Measurements from ENCODE around the gene LASP1NB.
"Not testable (repeated sequence)": the region's sequence is repeated elsewhere in the genome, so short reads cannot be mapped to it uniquely, and the experiment has no call there.

Gene LASP1NB

DNA sequence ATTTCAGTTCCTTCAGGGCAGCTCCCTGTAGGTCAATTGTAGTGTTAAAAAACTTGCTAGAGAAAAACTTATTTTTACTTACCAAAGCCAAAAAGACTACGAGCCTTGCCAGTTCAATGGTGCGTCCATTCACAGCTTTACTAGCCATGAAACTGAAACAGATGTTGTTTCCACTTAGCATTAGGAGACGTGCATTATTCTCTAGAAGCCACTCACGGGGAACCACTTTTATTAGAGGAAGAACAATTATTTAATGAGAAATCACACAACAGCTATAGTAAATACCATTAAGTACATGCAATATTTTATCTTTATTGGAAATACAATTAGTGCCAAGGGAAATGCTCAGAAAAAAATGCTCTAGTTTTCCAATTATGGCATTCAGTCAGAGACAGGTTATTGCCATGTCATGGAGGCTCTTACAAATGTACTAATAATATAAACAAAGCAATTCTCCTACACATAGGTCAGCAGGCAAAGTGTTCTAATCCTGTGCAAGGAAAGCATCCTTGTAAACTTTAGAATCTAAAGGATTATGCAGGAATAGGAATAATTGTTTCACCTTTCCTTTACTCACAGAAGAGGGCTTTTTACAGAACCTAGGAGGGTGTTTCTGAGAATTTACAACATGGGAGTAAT lies 17.4 kb downstream of the LASP1NB start:
- Histone ChIP-seq H3K9ac (ENCODE audit: low read depth, low read length) (no peak overlapping the region), H3K9me3 (ENCODE audit: control insufficient read depth, insufficient read depth, low read length) (no peaks in the 10 kb centered on the region), H3K27me3 (ENCODE audit: control insufficient read depth, insufficient read depth, low read length) (no peaks in the 10 kb centered on the region), H3K4me1 (ENCODE audit: control insufficient read depth, insufficient read depth, low read length) (0 out of 2 replicates have a peak, but pooled peaks cover 4% of the 10 kb centered on the region), H3K4me3 (ENCODE audit: low read depth, low read length) (no peak overlapping the region), H3K36me3 (ENCODE audit: control insufficient read depth, insufficient read depth, low read length) (no peaks in the 10 kb centered on the region), H3K27ac (ENCODE audit: low read depth, low read length) (no peak overlapping the region)

DNA sequence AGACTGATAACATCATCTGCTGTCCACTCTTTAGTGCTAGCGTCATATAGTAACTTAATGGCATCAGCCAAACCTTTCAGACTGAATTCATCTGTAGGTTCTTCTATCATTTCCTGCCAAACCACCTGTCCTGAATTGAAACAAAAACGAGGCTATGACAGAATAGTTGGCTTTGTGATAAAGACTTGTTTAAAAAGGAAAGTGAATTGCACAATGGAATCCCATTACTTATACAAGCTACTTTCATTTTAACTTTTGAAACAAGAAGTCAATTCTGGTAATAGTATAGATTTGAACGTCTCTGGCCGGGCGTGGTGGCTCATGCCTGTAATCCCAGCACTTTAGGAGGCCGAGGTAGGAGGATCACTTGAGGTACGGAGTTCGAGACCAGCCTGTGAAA lies 18.2 kb downstream of the LASP1NB start:
- Histone ChIP-seq H3K4me1 (ENCODE audit: control insufficient read depth, insufficient read depth, low read length) (0 out of 2 replicates have a peak, but pooled peaks cover under 1% of the 10 kb centered on the region), H3K27ac (ENCODE audit: low read depth, low read length) (no peak overlapping the region), H3K27me3 (ENCODE audit: control insufficient read depth, insufficient read depth, low read length) (no peaks in the 10 kb centered on the region), H3K4me3 (ENCODE audit: low read depth, low read length) (no peak overlapping the region), H3K9me3 (ENCODE audit: control insufficient read depth, insufficient read depth, low read length) (no peaks in the 10 kb centered on the region), H3K36me3 (ENCODE audit: control insufficient read depth, insufficient read depth, low read length) (no peaks in the 10 kb centered on the region), H3K9ac (ENCODE audit: low read depth, low read length) (no peak overlapping the region)

DNA sequence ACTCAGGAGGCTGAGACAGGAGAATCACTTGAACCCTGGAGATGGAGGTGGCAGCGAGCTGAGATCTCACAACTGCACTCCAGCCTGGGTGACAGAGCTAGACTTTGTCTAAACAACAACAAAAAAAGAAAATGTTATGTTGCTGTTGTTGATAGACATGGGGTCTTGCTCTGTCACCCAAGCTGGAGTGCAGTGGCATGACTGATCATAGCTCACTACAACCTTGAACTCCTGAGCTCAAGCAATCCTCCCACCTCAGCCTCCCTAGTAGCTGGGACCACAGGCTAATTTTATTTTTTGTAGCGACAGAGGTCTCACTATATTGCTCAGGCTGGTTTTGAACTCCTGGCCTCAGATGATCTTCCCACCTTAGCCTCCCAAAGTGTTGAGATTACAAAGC lies 21.8 kb downstream of the LASP1NB start:
- H3K9ac ChIP-seq (ENCODE audit: low read depth, low read length): no peak overlapping the region
- no peaks in the 10 kb centered on the region for H3K27me3 ChIP-seq (ENCODE audit: control insufficient read depth, insufficient read depth, low read length)
- no peaks in the 10 kb centered on the region for H3K9me3 ChIP-seq (ENCODE audit: control insufficient read depth, insufficient read depth, low read length)
- no peak overlapping the region for H3K27ac ChIP-seq (ENCODE audit: low read depth, low read length)
- no peaks in the 10 kb centered on the region for H3K4me1 ChIP-seq (ENCODE audit: control insufficient read depth, insufficient read depth, low read length)
- H3K36me3 ChIP-seq (ENCODE audit: control insufficient read depth, insufficient read depth, low read length): no peaks in the 10 kb centered on the region
- no peak overlapping the region for H3K4me3 ChIP-seq (ENCODE audit: low read depth, low read length)

DNA sequence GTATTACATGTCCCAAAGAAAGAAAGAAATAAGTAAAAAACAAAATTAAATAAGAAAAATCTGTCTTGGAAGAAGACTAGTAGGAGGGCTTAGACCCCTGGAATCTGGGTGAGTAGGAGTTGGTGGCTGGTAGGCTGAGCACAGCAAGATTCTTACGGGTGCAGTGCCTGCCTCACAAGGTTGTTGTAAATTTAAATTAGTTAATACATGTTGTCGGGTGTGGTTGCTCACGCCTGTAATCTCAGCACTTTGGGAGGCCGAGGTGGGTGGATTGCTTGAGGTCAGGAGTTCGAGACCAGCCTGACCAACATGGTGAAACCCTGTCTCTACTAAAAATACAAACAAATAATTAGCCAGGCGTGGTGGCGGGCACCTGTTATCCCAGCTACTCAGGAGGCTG lies 28.4 kb downstream of the LASP1NB start:
- not testable (repeated sequence) for H3K4me3 ChIP-seq (ENCODE audit: low read depth, low read length); H3K27me3 ChIP-seq (ENCODE audit: control insufficient read depth, insufficient read depth, low read length); H3K36me3 ChIP-seq (ENCODE audit: control insufficient read depth, insufficient read depth, low read length); H3K9ac ChIP-seq (ENCODE audit: low read depth, low read length); H3K9me3 ChIP-seq (ENCODE audit: control insufficient read depth, insufficient read depth, low read length); H3K4me1 ChIP-seq (ENCODE audit: control insufficient read depth, insufficient read depth, low read length); H3K27ac ChIP-seq (ENCODE audit: low read depth, low read length)

DNA sequence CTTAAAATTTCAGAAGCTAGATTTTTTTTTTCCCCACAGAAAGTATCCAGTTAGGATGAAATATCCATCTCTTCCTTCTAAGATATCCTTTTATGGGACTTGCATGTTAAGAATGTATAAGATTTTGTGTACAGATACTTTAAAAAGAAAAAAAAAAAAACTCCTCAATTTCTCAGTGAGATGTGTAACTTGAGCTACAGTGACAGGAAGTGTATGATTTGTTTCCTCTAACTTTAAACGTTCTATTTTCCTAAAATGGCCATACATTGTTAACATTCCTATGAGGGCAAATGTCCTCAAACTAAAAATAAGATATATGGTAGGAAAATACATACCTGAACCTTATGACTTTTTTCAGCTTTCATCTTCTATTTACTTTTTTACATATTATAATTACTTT lies 32.9 kb downstream of the LASP1NB start:
- Histone ChIP-seq H3K4me1 (ENCODE audit: control insufficient read depth, insufficient read depth, low read length) (no peaks in the 10 kb centered on the region), H3K36me3 (ENCODE audit: control insufficient read depth, insufficient read depth, low read length) (no peaks in the 10 kb centered on the region), H3K9ac (ENCODE audit: low read depth, low read length) (no peak overlapping the region), H3K27me3 (ENCODE audit: control insufficient read depth, insufficient read depth, low read length) (no peaks in the 10 kb centered on the region), H3K27ac (ENCODE audit: low read depth, low read length) (no peak overlapping the region), H3K9me3 (ENCODE audit: control insufficient read depth, insufficient read depth, low read length) (no peaks in the 10 kb centered on the region), H3K4me3 (ENCODE audit: low read depth, low read length) (no peak overlapping the region)

DNA sequence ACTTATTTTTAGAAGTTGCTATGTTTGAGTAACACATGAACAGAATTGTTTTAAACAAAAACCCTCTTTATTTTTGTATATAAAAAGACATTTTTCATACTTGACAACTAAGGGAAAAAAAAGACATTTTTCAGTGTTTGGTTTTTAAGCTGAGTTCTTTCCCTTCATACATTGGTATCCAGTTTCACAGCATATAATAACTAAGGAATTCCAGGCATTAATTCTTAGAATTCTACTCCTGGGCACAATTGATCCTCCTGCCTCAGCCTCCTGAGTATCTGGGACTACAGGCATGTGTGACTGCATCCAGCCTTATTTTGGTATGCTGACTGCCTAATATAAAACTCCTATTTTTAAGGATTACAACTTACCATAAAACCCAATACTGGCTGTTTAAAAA lies 33.3 kb downstream of the LASP1NB start:
- Histone ChIP-seq H3K27me3 (ENCODE audit: control insufficient read depth, insufficient read depth, low read length) (no peaks in the 10 kb centered on the region), H3K4me3 (ENCODE audit: low read depth, low read length) (no peak overlapping the region), H3K9ac (ENCODE audit: low read depth, low read length) (no peak overlapping the region), H3K9me3 (ENCODE audit: control insufficient read depth, insufficient read depth, low read length) (no peaks in the 10 kb centered on the region), H3K4me1 (ENCODE audit: control insufficient read depth, insufficient read depth, low read length) (no peaks in the 10 kb centered on the region), H3K27ac (ENCODE audit: low read depth, low read length) (no peak overlapping the region), H3K36me3 (ENCODE audit: control insufficient read depth, insufficient read depth, low read length) (no peaks in the 10 kb centered on the region)

DNA sequence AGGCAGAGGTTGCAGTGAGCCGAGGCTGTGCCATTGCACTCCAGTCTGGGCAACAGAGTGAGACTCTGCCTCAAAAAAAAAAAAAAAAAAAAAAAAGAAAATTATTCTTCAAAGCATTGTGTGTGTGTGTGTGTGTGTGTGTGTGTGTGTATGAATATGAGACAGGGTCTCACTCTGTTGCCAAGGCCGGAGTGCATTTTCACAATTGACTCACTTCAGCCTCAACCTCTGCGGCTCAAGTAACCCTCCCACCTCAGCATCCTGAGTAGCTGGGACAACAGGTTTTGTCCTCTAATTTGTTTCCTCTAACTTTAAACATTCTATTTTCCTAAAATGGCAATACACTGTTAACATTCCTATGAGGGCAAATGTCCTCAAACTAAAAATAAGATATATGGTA lies 34.1 kb downstream of the LASP1NB start:
- no peaks in the 10 kb centered on the region for H3K27me3 ChIP-seq (ENCODE audit: control insufficient read depth, insufficient read depth, low read length)
- no peak overlapping the region for H3K9ac ChIP-seq (ENCODE audit: low read depth, low read length)

DNA sequence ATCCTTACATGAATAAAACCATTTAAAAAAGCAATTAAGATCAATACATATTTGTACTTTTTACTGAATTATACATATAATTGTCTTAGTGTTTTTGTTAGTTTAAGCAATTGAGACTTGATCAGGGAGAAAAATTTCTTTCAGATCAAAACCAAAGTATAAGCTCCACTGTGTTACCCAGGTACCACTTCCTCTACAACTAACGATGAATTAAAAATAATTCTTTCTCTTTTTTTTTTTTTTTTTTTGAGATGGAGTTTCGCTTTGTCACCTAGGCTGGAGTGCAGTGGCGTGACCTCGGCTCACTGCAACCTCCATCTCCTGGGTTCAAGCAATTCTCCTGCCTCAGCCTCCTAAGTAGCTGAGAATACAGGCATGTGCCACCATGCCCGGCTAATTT lies 35.0 kb downstream of the LASP1NB start:
- H3K4me3 ChIP-seq (ENCODE audit: low read depth, low read length): no peak overlapping the region
- no peak overlapping the region for H3K9ac ChIP-seq (ENCODE audit: low read depth, low read length)
- no peak overlapping the region for H3K27ac ChIP-seq (ENCODE audit: low read depth, low read length)
- H3K36me3 ChIP-seq (ENCODE audit: control insufficient read depth, insufficient read depth, low read length): no peaks in the 10 kb centered on the region
- H3K4me1 ChIP-seq (ENCODE audit: control insufficient read depth, insufficient read depth, low read length): no peaks in the 10 kb centered on the region
- no peaks in the 10 kb centered on the region for H3K9me3 ChIP-seq (ENCODE audit: control insufficient read depth, insufficient read depth, low read length)
- H3K27me3 ChIP-seq (ENCODE audit: control insufficient read depth, insufficient read depth, low read length): no peaks in the 10 kb centered on the region

More for the DNA sequence above, 34.1 kb downstream of the LASP1NB start:
- no peaks in the 10 kb centered on the region for H3K9me3 ChIP-seq (ENCODE audit: control insufficient read depth, insufficient read depth, low read length)
- H3K36me3 ChIP-seq (ENCODE audit: control insufficient read depth, insufficient read depth, low read length): no peaks in the 10 kb centered on the region
- H3K4me3 ChIP-seq (ENCODE audit: low read depth, low read length): no peak overlapping the region
- no peak overlapping the region for H3K27ac ChIP-seq (ENCODE audit: low read depth, low read length)
- no peaks in the 10 kb centered on the region for H3K4me1 ChIP-seq (ENCODE audit: control insufficient read depth, insufficient read depth, low read length)

DNA sequence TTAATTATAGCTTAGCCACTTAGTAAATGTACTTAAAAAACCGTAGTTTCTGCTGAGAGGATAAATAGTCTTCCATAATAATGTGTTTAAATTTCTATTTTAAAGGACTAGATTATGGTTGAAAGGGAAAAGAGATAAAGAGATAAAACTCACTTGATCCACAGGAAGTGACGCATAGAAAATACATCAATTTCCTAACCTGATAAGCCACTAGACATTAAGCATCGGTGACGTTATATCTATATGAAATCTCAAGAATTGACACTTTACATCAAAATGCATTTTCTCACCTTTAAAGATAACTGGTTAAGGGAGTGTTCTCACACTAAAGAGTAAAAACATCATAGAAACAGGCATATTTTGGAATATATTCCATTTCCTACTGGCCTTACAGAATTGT lies 36.0 kb downstream of the LASP1NB start:
- H3K27me3 ChIP-seq (ENCODE audit: control insufficient read depth, insufficient read depth, low read length): no peaks in the 10 kb centered on the region
- no peak overlapping the region for H3K27ac ChIP-seq (ENCODE audit: low read depth, low read length)
- no peaks in the 10 kb centered on the region for H3K9me3 ChIP-seq (ENCODE audit: control insufficient read depth, insufficient read depth, low read length)
- H3K4me3 ChIP-seq (ENCODE audit: low read depth, low read length): no peak overlapping the region
- no peak overlapping the region for H3K9ac ChIP-seq (ENCODE audit: low read depth, low read length)
- no peaks in the 10 kb centered on the region for H3K4me1 ChIP-seq (ENCODE audit: control insufficient read depth, insufficient read depth, low read length)
- no peaks in the 10 kb centered on the region for H3K36me3 ChIP-seq (ENCODE audit: control insufficient read depth, insufficient read depth, low read length)

DNA sequence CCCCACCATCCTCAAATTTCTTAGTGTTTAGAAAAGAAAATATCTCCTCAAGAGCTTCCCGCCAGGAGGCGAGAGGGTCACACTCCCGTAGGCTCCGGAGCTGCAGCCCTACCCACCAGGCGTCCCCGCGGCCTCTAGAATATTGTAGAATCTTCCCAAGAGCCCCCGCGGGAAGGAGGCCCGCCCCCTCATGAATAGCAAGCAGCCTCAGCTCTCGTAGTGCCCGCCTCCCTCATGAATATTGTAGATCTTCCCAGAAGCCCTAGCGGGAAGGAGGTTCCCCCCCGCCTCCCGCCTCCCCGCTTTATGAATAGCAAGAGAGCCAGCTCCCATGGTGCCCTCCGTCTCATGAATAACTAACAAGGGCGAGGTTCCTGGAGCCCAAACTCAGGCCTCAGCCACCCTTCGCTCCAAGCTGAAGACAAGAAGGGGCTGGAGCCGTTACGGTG lies 41.9 kb downstream of the LASP1NB start, which contains the start of gene FBXO47:
Gene FBXO47 (minus strand): TSS at position 114 of the 449 bp plus-strand sequence. CDS start 4,378 bp downstream, outside the sequence.
- Histone ChIP-seq H3K27ac (ENCODE audit: low read depth, low read length) (no peak within 1 kb of the TSS), H3K36me3 (ENCODE audit: control insufficient read depth, insufficient read depth, low read length) (no peaks in the 10 kb centered on the region), H3K27me3 (ENCODE audit: control insufficient read depth, insufficient read depth, low read length) (no peaks in the 10 kb centered on the region), H3K4me3 (ENCODE audit: low read depth, low read length) (peak within 1 kb of the TSS; percentile 40), H3K4me1 (ENCODE audit: control insufficient read depth, insufficient read depth, low read length) (peaks cover 3% of the 10 kb centered on the region), H3K9me3 (ENCODE audit: control insufficient read depth, insufficient read depth, low read length) (no peaks in the 10 kb centered on the region), H3K9ac (ENCODE audit: low read depth, low read length) (no peak within 1 kb of the TSS)

DNA sequence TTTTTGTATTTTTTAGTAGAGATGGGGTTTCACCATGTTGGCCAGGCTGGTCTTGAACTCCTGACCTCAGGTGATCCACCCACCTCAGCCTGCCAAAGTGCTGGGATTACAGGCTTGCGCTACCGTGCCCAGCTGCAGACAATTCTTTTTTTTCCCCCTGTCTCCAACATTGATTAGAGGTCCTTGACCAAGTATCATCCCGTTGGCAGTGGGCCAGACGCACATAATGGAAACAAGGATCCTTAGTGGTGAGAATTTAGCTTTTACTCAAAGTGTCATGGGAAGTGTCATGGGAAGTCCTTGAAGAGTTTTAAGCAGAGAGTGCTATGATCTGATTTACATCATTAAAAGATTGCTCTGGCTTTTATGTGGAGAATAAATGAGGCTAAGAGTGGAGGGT lies 43.9 kb downstream of the LASP1NB start:
- no peaks in the 10 kb centered on the region for H3K27me3 ChIP-seq (ENCODE audit: control insufficient read depth, insufficient read depth, low read length)
- no peak overlapping the region for H3K27ac ChIP-seq (ENCODE audit: low read depth, low read length)
- no peak overlapping the region for H3K4me3 ChIP-seq (ENCODE audit: low read depth, low read length)
- H3K4me1 ChIP-seq (ENCODE audit: control insufficient read depth, insufficient read depth, low read length): peaks cover 7% of the 10 kb centered on the region
- H3K9me3 ChIP-seq (ENCODE audit: control insufficient read depth, insufficient read depth, low read length): no peaks in the 10 kb centered on the region
- no peaks in the 10 kb centered on the region for H3K36me3 ChIP-seq (ENCODE audit: control insufficient read depth, insufficient read depth, low read length)
- H3K9ac ChIP-seq (ENCODE audit: low read depth, low read length): no peak overlapping the region
